GM13977 (cell line): Measurements from ENCODE around the gene ALDH1L1.

Experiments used
- DNase-seq: peaks from one replicate; pipeline ENCODE4 v3.0.0; 2012; ENCODE audit warnings: low spot score
- in situ Hi-C: fragments of 300-500 bp; cut with MboI; formaldehyde crosslinking; loops from one replicate; pipeline ENCODE4 v1.12.0; 2022; ENCODE audit warnings: low sequenced_read_pairs, low pct_unique_long_range_greater_than_20kb, mixed read lengths, inconsistent platforms; ENCODE audit not compliant: unreplicated experiment
- TF ChIP-seq, protein P1 (sequence below): IDR thresholded peaks from 2 replicates; pipeline ENCODE4 v1.5.1; 2012; ENCODE audit warnings: mild to moderate bottlenecking, control low read depth; ENCODE audit not compliant: insufficient read depth; ENCODE audit errors: extremely low read depth, missing control alignments

Gene ALDH1L1

GRCh38 chr3:126117786-126118185 lies 62.6 kb downstream of the ALDH1L1 start:
- TF ChIP-seq, protein P1, sequence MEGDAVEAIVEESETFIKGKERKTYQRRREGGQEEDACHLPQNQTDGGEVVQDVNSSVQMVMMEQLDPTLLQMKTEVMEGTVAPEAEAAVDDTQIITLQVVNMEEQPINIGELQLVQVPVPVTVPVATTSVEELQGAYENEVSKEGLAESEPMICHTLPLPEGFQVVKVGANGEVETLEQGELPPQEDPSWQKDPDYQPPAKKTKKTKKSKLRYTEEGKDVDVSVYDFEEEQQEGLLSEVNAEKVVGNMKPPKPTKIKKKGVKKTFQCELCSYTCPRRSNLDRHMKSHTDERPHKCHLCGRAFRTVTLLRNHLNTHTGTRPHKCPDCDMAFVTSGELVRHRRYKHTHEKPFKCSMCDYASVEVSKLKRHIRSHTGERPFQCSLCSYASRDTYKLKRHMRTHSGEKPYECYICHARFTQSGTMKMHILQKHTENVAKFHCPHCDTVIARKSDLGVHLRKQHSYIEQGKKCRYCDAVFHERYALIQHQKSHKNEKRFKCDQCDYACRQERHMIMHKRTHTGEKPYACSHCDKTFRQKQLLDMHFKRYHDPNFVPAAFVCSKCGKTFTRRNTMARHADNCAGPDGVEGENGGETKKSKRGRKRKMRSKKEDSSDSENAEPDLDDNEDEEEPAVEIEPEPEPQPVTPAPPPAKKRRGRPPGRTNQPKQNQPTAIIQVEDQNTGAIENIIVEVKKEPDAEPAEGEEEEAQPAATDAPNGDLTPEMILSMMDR = no peak
- in situ Hi-C loops = no loop called here
- no peak for DNase-seq

DNA sequence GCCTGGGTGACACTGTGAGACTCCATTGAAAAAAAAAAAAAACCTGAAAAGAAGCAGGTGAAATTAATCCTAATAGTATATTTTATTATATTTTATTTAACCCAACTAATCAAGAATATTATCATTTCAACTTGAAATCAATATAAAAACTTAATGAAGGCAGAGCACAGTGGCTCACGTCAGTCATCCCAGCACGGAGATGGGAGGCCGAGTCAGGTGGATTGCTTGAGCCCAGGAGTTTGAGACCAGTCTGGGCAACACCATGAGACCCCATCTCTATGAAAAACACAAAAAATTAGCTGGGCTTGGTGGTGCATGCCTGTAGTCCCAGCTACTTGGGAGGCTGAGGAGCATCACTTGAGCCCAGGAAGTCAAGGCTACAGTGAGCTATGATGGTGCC lies 63.2 kb downstream of the ALDH1L1 start:
- in situ Hi-C loops = no loop called here
- DNase-seq = no peak
- TF ChIP-seq, protein P1 = no peak

DNA sequence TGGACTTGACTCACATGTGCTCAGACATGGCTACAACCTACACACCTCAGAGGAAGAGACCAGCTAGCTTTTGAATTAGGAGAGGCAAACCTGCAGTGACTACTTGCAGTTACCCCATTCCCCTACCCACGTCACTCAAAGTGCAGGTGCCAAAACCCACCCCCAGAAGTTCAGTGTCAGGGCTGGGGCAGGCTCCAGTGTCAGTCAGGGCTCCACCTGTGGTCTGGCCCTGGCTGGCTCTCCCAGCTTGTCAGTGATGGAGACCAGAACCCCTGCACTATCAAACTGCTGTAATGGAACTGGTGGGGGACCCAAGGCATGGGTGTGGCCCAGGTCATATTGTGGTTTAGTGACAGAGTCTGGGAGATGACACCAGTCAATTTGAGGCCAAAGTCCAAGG lies 63.9 kb downstream of the ALDH1L1 start:
- in situ Hi-C loops = no loop called here
- TF ChIP-seq, protein P1 = no peak
- no peak for DNase-seq

- TF ChIP-seq, protein P1 = no peak
- in situ Hi-C loops = no loop called here
- no peak for DNase-seq
Measured at GRCh38 chr3:126114443-126115386, 65.7 kb downstream of the ALDH1L1 start.

GRCh38 chr3:126113733-126114442 lies 66.5 kb downstream of the ALDH1L1 start:
- in situ Hi-C loops = no loop called here
- TF ChIP-seq, protein P1 = peak; percentile 25
- no peak for DNase-seq

GRCh38 chr3:126113238-126113555 lies 67.2 kb downstream of the ALDH1L1 start:
- in situ Hi-C loops = no loop called here
- TF ChIP-seq, protein P1 = no peak
- no peak for DNase-seq
